OCI-LY7 (cell line): Measurements from ENCODE around the gene METTL5.

Experiments used
- EZH2phosphoT487 ChIP-seq: fragments of 200-600 bp; sonication (generic); IDR thresholded peaks from 2 replicates; pipeline ENCODE4 v1.6.1; 2018; ENCODE audit warnings: low read depth, borderline replicate concordance, mild to moderate bottlenecking, mixed run types, antibody characterized with exemption, low read length, moderate library complexity, mixed read lengths
- TF ChIP-seq, protein P1 (sequence below): fragments of 200-600 bp; sonication (generic); conservative IDR thresholded peaks from 2 replicates; pipeline ENCODE4 v1.5.1; 2014; ENCODE audit warnings: mild to moderate bottlenecking, antibody characterized with exemption, low read length, moderate library complexity, mixed read lengths

GRCh38 chr2:169778446-169778845, 46.3 kb downstream of the METTL5 start:
- TF ChIP-seq, protein P1, sequence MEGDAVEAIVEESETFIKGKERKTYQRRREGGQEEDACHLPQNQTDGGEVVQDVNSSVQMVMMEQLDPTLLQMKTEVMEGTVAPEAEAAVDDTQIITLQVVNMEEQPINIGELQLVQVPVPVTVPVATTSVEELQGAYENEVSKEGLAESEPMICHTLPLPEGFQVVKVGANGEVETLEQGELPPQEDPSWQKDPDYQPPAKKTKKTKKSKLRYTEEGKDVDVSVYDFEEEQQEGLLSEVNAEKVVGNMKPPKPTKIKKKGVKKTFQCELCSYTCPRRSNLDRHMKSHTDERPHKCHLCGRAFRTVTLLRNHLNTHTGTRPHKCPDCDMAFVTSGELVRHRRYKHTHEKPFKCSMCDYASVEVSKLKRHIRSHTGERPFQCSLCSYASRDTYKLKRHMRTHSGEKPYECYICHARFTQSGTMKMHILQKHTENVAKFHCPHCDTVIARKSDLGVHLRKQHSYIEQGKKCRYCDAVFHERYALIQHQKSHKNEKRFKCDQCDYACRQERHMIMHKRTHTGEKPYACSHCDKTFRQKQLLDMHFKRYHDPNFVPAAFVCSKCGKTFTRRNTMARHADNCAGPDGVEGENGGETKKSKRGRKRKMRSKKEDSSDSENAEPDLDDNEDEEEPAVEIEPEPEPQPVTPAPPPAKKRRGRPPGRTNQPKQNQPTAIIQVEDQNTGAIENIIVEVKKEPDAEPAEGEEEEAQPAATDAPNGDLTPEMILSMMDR: no peak
- TF ChIP-seq EZH2phosphoT487: no peak
